ENCODE data around the gene NCCRP1.

DNA sequence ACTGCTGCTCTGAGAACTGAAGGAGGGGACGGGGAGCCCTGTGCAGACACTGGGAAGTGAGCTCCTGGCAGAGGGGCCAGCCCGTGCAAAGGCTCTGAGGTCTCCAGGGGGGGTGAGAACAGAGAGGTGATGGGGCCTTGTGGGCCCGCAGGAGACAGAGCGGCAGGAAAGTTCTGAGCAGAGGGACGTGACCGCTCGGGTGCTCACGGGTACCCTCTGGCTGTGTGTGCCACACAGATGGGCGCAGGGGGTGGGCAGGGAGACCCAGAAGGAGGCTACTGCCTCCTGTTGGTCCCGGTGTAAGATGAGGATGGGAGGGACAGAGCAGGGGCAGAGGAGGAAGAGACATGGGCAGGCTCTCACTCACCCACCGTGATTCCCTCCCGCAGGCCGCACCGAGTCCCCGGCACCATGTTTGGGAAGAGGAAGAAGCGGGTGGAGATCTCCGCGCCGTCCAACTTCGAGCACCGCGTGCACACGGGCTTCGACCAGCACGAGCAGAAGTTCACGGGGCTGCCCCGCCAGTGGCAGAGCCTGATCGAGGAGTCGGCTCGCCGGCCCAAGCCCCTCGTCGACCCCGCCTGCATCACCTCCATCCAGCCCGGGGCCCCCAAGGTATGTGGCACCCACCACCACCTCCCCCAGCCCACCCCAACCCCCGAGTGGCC is 27.5 kb upstream of the NCCRP1 start:
- TF ChIP-seq, protein P1, sequence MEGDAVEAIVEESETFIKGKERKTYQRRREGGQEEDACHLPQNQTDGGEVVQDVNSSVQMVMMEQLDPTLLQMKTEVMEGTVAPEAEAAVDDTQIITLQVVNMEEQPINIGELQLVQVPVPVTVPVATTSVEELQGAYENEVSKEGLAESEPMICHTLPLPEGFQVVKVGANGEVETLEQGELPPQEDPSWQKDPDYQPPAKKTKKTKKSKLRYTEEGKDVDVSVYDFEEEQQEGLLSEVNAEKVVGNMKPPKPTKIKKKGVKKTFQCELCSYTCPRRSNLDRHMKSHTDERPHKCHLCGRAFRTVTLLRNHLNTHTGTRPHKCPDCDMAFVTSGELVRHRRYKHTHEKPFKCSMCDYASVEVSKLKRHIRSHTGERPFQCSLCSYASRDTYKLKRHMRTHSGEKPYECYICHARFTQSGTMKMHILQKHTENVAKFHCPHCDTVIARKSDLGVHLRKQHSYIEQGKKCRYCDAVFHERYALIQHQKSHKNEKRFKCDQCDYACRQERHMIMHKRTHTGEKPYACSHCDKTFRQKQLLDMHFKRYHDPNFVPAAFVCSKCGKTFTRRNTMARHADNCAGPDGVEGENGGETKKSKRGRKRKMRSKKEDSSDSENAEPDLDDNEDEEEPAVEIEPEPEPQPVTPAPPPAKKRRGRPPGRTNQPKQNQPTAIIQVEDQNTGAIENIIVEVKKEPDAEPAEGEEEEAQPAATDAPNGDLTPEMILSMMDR (conservative IDR thresholded peaks at IDR 0.05 in 1 of 2, IDR thresholded peaks at IDR 0.05 in 1 of 2; ENCODE audit: low read depth in 1 of 2, low read length in 2 of 2) = no peak
- no peak for TF ChIP-seq EZH2 (IDR thresholded peaks at IDR 0.05; ENCODE audit: low read length, missing control alignments)
